GM21529 (cell line): ENCODE results near the gene AADACL2.

Experiments
- ATAC-seq: cut with Tn5 transposase; IDR thresholded peaks from one replicate; pipeline ENCODE4 v1.9.1; 2021; ENCODE audit not compliant: unreplicated experiment

AADACL2 gene

DNA sequence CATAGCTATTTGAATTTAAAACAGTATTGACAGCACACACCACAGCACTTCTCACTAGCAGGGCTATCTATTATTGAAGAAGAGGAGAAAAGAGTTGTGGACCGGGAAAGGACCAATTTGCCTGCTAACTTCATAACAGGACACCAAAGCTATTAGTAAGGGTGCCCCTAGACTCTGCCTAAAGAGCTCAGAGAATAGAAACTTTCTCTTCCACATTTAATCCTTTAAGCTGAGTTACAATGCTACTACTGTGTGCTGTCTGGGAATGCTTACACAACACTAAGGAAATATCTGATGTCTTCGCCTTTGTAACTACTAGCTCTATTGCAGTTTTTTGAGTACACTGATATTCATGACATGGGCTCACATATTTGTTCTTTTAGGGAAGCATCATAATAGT, 66.7 kb downstream of the AADACL2 start:
- ATAC-seq, result no peak

DNA sequence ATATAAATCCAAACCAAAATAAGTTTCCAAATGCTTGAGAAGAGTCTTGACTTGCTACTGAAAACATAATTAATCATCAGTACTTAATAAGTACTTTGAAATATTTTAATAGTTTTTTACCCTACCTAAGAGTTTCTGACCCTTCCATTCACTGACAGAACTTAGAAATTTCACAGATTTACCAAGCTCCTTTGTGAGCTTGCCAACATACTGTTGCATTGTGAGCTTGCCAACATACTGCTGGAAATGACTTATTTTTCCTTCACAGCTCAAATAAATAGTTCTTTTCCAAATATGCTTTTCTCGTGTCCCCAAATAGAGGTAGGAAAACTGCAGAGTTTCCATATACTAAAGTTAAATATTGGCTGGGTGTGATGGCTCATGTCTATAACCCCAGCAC, 70.5 kb downstream of the AADACL2 start:
- no peak for ATAC-seq

DNA sequence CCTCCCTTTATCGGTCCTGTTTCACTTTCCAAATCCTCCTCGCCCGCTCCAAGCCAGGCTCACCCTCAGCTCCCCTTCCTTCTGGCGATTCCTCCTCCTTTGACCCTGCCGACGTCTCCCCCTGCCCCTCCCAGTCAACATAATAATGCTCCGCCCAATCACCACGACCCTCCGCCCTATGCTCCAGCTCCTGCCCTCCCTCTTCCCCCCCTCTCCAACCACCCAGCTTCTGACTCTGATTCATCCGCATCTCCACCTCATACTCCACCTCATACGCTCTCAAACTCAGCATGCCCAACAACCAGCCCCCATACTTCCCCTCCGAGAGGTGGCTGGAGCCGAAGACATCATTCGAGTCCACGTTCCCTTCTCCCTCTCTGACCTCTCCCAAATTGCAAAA, 73.1 kb downstream of the AADACL2 start:
- no peak for ATAC-seq
